Thyroid gland (tissue), 4 donors: ENCODE measurements around the gene LARGE1. TPM values are rescaled to one million over a fixed set of nuclear protein-coding genes. Genes with fewer than 3 reads are reported as not detected.

Experiments used
- DNase-seq, 2 donors: peaks; one replicate each; pipeline ENCODE4 v3.0.0-alpha.2; 2019
- H3K27ac ChIP-seq, 3 donors: fragments of 200-600 bp; sonication (generic); 1 replicate in 2 of 3; 2 replicates in 1 of 3; pipeline ENCODE4 v1.5.1; 2016 to 2019; ENCODE audit warnings: mild to moderate bottlenecking in 1 of 3, moderate library complexity in 1 of 3
- H3K27me3 ChIP-seq: fragments of 200-600 bp; sonication (generic); one replicate; pipeline ENCODE4 v1.5.1; 2019
- H3K36me3 ChIP-seq, 2 donors: fragments of 200-600 bp; sonication (generic); one replicate each; pipeline ENCODE4 v1.5.1; 2016 to 2019
- H3K4me1 ChIP-seq, 2 donors: fragments of 200-600 bp; sonication (generic); one replicate each; pipeline ENCODE4 v1.5.1; 2017 to 2019
- H3K4me3 ChIP-seq, 3 donors: fragments of 200-600 bp; sonication (generic); replicated peaks in 1 of 3; 1 replicate in 2 of 3; 2 replicates in 1 of 3; pipeline ENCODE4 v1.5.1; 2016; ENCODE audit warnings: mild to moderate bottlenecking in 1 of 3
- H3K9me3 ChIP-seq: fragments of 200-600 bp; sonication (generic); one replicate; pipeline ENCODE4 v1.5.1; 2017
- CTCF ChIP-seq, 6 experiments: fragments of 200-600 bp in 3 of 6; fragments of 450-650 bp in 3 of 6; sonication (generic) in 3 of 6; IDR thresholded peaks; one replicate each; pipeline ENCODE4 v1.5.1; 2016 to 2019; ENCODE audit warnings: antibody characterized with exemption in 6 of 6, mild to moderate bottlenecking in 2 of 6, inconsistent platforms in 1 of 6, moderate library complexity in 1 of 6
- POLR2A ChIP-seq, 2 donors: fragments of 450-650 bp; IDR thresholded peaks; one replicate each; pipeline ENCODE4 v1.6.1; 2017; ENCODE audit warnings: antibody characterized with exemption in 2 of 2, mild to moderate bottlenecking in 2 of 2, moderate library complexity in 1 of 2
- WGBS, 2 donors: methylation state at CpG; one replicate each; pipeline ENCODE4 v1.1.5; 2017; 5-methylcytosine and 5-hydroxymethylcytosine counted together
- intact Hi-C: fragments of 100-400 bp; cut with DNase I; formaldehyde crosslinking; loops from one replicate; pipeline ENCODE4 v1.15.1; 2023
- total RNA-seq, 4 donors: library from RNA; depleted of rRNA; stranded (reverse); fragments of >200 nt; gene quantifications; one replicate each; pipeline ENCODE4 v1.2.3, GENCODE V29; 2016

LARGE1 gene
- total RNA-seq, 4 donors from 2014 or later: 13.6 to 16.3 (median 15.1) TPM

GRCh38 chr22:33557836-33558235 is 362.4 kb downstream of the LARGE1 start:
- intact Hi-C loops: no loop called here
- Histone ChIP-seq H3K27ac (no peak overlapping the region), H3K4me3 (no peak overlapping the region), H3K27me3 (no peaks in the 10 kb centered on the region), H3K4me1 (no peaks in the 10 kb centered on the region), H3K9me3 (no peaks in the 10 kb centered on the region), H3K36me3 (no peaks in the 10 kb centered on the region)
- 92 to 95% methylated on average over 7 of the region's 7 CpGs for WGBS, 2 donors
- TF ChIP-seq POLR2A (IDR thresholded peaks at IDR 0.05): no peak
- TF ChIP-seq CTCF (IDR thresholded peaks at IDR 0.05): no peak
- no peak for DNase-seq

DNA sequence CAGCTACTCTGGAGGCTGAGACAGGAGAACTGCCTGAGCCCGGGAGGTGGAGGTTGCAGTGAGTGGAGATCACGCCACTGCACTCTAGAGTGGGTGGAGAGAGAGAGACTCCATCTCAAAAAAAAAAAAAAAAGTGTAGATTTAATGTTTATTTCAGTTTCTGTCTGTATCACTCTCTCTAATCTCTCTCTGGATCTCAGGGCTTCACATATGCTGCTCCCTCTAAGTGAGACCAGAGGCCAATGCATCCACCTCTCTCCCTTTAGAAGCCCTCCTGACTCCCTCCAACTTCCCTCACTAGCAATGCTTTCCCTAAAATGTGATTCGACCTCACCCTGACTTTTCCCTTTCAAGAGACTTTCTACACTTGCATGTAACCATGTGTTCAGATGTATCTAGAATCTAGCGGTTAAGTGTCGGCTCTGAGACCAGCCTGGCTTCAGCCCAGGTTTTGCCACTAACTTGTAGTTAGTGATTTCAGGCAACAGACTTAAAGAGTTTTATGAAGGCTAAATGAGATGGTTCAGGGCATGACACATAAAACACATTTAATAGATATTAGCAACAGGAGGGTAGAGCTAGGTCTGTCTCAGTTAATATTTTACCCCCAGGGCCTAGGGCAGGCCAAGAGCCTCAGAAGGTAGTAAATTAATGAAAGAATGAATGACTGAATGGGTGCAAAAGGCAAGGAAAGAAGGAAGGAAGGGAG is 364.3 kb downstream of the LARGE1 start:
- no peaks in the 10 kb centered on the region for H3K36me3 ChIP-seq
- no peak for DNase-seq
- TF ChIP-seq POLR2A (IDR thresholded peaks at IDR 0.05): no peak
- no peak for TF ChIP-seq CTCF (IDR thresholded peaks at IDR 0.05)
- H3K9me3 ChIP-seq: no peaks in the 10 kb centered on the region
- intact Hi-C loops: no loop called here
- H3K27me3 ChIP-seq: no peaks in the 10 kb centered on the region
- 80 to 89% methylated on average over 5 of the region's 5 CpGs for WGBS, 2 donors
- H3K4me3 ChIP-seq: no peak overlapping the region
- H3K4me1 ChIP-seq: no peaks in the 10 kb centered on the region
- no peak overlapping the region for H3K27ac ChIP-seq

GRCh38 chr22:33553493-33553892 is 366.8 kb downstream of the LARGE1 start:
- intact Hi-C loops: no loop called here

DNA sequence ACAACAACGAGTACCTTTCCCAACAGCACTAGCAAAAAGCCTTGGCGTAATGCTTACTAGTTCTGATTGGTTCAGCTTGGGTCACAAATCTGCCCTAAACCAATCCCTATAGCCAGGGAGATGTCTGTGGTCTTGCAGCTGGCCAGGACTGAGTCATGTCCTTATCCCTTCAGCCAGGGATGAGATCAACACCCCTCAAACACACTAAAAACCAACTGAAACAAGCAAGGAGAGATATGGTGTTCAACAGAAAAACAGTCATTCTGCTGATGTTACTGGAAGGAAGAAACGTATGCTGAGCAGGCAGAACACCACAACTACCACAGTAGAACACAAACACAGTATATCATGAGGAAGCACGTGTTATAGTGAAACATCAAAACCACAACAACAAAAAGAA is 375.6 kb downstream of the LARGE1 start:
- H3K27ac ChIP-seq: no peak overlapping the region
- WGBS, 2 donors: 85 to 89% methylated on average over 4 of the region's 4 CpGs
- no peaks in the 10 kb centered on the region for H3K36me3 ChIP-seq
- TF ChIP-seq POLR2A (IDR thresholded peaks at IDR 0.05) (no peak), CTCF (IDR thresholded peaks at IDR 0.05) (no peak)
- intact Hi-C loops: no loop called here
- DNase-seq: no peak
- H3K4me3 ChIP-seq: no peak overlapping the region
- no peaks in the 10 kb centered on the region for H3K27me3 ChIP-seq
- peaks cover 9 to 10% of the 10 kb centered on the region in 2 donors for H3K4me1 ChIP-seq
- no peaks in the 10 kb centered on the region for H3K9me3 ChIP-seq

More at GRCh38 chr22:33553493-33553892, 366.8 kb downstream of the LARGE1 start:
- H3K4me3 ChIP-seq: no peak overlapping the region
- no peak for TF ChIP-seq CTCF (IDR thresholded peaks at IDR 0.05)
- TF ChIP-seq POLR2A (IDR thresholded peaks at IDR 0.05): no peak
- H3K4me1 ChIP-seq: no peaks in the 10 kb centered on the region
- no peaks in the 10 kb centered on the region for H3K9me3 ChIP-seq
- H3K27ac ChIP-seq: no peak overlapping the region
- H3K27me3 ChIP-seq: no peaks in the 10 kb centered on the region
- 80 to 81% methylated on average over 5 of the region's 5 CpGs for WGBS, 2 donors
- DNase-seq: no peak
- no peaks in the 10 kb centered on the region for H3K36me3 ChIP-seq

DNA sequence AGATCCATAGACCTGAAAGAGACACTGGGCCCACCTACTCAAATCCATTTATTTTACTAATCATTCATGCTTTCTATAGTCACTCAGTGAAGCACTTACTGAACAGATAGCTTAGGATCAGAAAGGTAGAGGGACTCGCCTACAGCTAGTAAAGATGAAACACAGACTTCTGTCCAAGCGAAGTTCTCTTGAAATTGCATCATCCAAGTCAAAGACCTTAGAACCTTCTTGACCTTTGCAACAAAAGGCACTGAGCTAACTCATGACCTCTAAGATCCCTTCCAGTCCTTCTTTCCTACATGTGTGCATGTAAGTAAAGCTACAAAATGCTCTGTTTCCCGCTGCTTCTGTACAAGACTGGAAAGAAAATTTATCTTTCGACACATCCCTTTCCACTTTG is 377.6 kb downstream of the LARGE1 start:
- 95 to 96% methylated on average over 4 of the region's 4 CpGs for WGBS, 2 donors
- intact Hi-C loops: no loop called here
- Histone ChIP-seq H3K4me3 (no peak overlapping the region), H3K4me1 (peaks cover 14% of the 10 kb centered on the region in 2 donors), H3K27me3 (no peaks in the 10 kb centered on the region), H3K9me3 (no peaks in the 10 kb centered on the region), H3K27ac (no peak overlapping the region), H3K36me3 (no peaks in the 10 kb centered on the region)
- no peak for TF ChIP-seq CTCF (IDR thresholded peaks at IDR 0.05)
- TF ChIP-seq POLR2A (IDR thresholded peaks at IDR 0.05): no peak
- DNase-seq: no peak
